ENCODE data around the gene MBNL1.

The MBNL1 gene

GRCh38 chr3:152339881-152340505 lies 71.3 kb downstream of the MBNL1 start:
- no peak overlapping the region for H3K27ac ChIP-seq (ENCODE audit: low read depth, low read length)
- no peak overlapping the region for H3K9ac ChIP-seq (ENCODE audit: low read depth in 1 of 2, low read length in 2 of 2)
- H3K4me1 ChIP-seq (ENCODE audit: control insufficient read depth in 1 of 2, insufficient read depth in 2 of 2, low read length in 2 of 2): peaks cover 0 to 5% of the 10 kb centered on the region in 2 donors
- H3K4me3 ChIP-seq (ENCODE audit: low read depth in 1 of 2, low read length in 2 of 2): no peak overlapping the region
- H3K9me3 ChIP-seq (ENCODE audit: control insufficient read depth in 1 of 2, low read length in 2 of 2): no peaks in the 10 kb centered on the region
- peaks cover 3 to 31% of the 10 kb centered on the region in 2 donors for H3K36me3 ChIP-seq (ENCODE audit: control insufficient read depth in 1 of 2, insufficient read depth in 2 of 2, low read length in 2 of 2)
- H3K27me3 ChIP-seq (ENCODE audit: control insufficient read depth in 1 of 2, insufficient read depth in 2 of 2, low read length in 2 of 2): no peaks in the 10 kb centered on the region

GRCh38 chr3:152345233-152345632 lies 76.5 kb downstream of the MBNL1 start:
- Histone ChIP-seq H3K27me3 (ENCODE audit: control insufficient read depth in 1 of 2, insufficient read depth in 2 of 2, low read length in 2 of 2) (no peaks in the 10 kb centered on the region), H3K4me1 (ENCODE audit: control insufficient read depth in 1 of 2, insufficient read depth in 2 of 2, low read length in 2 of 2) (peaks cover 3 to 22% of the 10 kb centered on the region in 2 donors), H3K4me3 (ENCODE audit: low read depth in 1 of 2, low read length in 2 of 2) (no peak overlapping the region), H3K9me3 (ENCODE audit: control insufficient read depth in 1 of 2, low read length in 2 of 2) (no peaks in the 10 kb centered on the region), H3K27ac (ENCODE audit: low read depth, low read length) (no peak overlapping the region), H3K9ac (ENCODE audit: low read depth in 1 of 2, low read length in 2 of 2) (no peak overlapping the region), H3K36me3 (ENCODE audit: control insufficient read depth in 1 of 2, insufficient read depth in 2 of 2, low read length in 2 of 2) (peaks cover 3 to 19% of the 10 kb centered on the region in 2 donors)

- Histone ChIP-seq H3K4me3 (ENCODE audit: low read depth in 1 of 2, low read length in 2 of 2) (no peak overlapping the region), H3K9me3 (ENCODE audit: control insufficient read depth in 1 of 2, low read length in 2 of 2) (no peaks in the 10 kb centered on the region), H3K36me3 (ENCODE audit: control insufficient read depth in 1 of 2, insufficient read depth in 2 of 2, low read length in 2 of 2) (peaks cover 3 to 14% of the 10 kb centered on the region in 2 donors), H3K27ac (ENCODE audit: low read depth, low read length) (no peak overlapping the region), H3K4me1 (ENCODE audit: control insufficient read depth in 1 of 2, insufficient read depth in 2 of 2, low read length in 2 of 2) (peaks cover 3 to 23% of the 10 kb centered on the region in 2 donors), H3K9ac (ENCODE audit: low read depth in 1 of 2, low read length in 2 of 2) (no peak overlapping the region), H3K27me3 (ENCODE audit: control insufficient read depth in 1 of 2, insufficient read depth in 2 of 2, low read length in 2 of 2) (no peaks in the 10 kb centered on the region)
Observed at GRCh38 chr3:152346058-152346457, 77.3 kb downstream of the MBNL1 start.

GRCh38 chr3:152346740-152347139 lies 78.0 kb downstream of the MBNL1 start:
- Histone ChIP-seq H3K27ac (ENCODE audit: low read depth, low read length) (no peak overlapping the region), H3K9me3 (ENCODE audit: control insufficient read depth in 1 of 2, low read length in 2 of 2) (no peaks in the 10 kb centered on the region), H3K9ac (ENCODE audit: low read depth in 1 of 2, low read length in 2 of 2) (no peak overlapping the region), H3K27me3 (ENCODE audit: control insufficient read depth in 1 of 2, insufficient read depth in 2 of 2, low read length in 2 of 2) (no peaks in the 10 kb centered on the region), H3K4me1 (ENCODE audit: control insufficient read depth in 1 of 2, insufficient read depth in 2 of 2, low read length in 2 of 2) (peaks cover 3 to 23% of the 10 kb centered on the region in 2 donors), H3K36me3 (ENCODE audit: control insufficient read depth in 1 of 2, insufficient read depth in 2 of 2, low read length in 2 of 2) (peaks cover 3 to 14% of the 10 kb centered on the region in 2 donors), H3K4me3 (ENCODE audit: low read depth in 1 of 2, low read length in 2 of 2) (no peak overlapping the region)

- Histone ChIP-seq H3K4me3 (ENCODE audit: low read depth in 1 of 2, low read length in 2 of 2) (no peak overlapping the region), H3K27ac (ENCODE audit: low read depth, low read length) (no peak overlapping the region), H3K36me3 (ENCODE audit: control insufficient read depth in 1 of 2, insufficient read depth in 2 of 2, low read length in 2 of 2) (peaks cover 0 to 9% of the 10 kb centered on the region in 2 donors), H3K4me1 (ENCODE audit: control insufficient read depth in 1 of 2, insufficient read depth in 2 of 2, low read length in 2 of 2) (peaks cover 3 to 23% of the 10 kb centered on the region in 2 donors), H3K9ac (ENCODE audit: low read depth in 1 of 2, low read length in 2 of 2) (no peak overlapping the region), H3K9me3 (ENCODE audit: control insufficient read depth in 1 of 2, low read length in 2 of 2) (no peaks in the 10 kb centered on the region), H3K27me3 (ENCODE audit: control insufficient read depth in 1 of 2, insufficient read depth in 2 of 2, low read length in 2 of 2) (no peaks in the 10 kb centered on the region)
Observed at GRCh38 chr3:152348436-152349177, 79.9 kb downstream of the MBNL1 start.

- Histone ChIP-seq H3K9ac (ENCODE audit: low read depth in 1 of 2, low read length in 2 of 2) (no peak overlapping the region), H3K4me3 (ENCODE audit: low read depth in 1 of 2, low read length in 2 of 2) (no peak overlapping the region), H3K36me3 (ENCODE audit: control insufficient read depth in 1 of 2, insufficient read depth in 2 of 2, low read length in 2 of 2) (peaks cover 0 to 5% of the 10 kb centered on the region in 2 donors), H3K27ac (ENCODE audit: low read depth, low read length) (no peak overlapping the region), H3K4me1 (ENCODE audit: control insufficient read depth in 1 of 2, insufficient read depth in 2 of 2, low read length in 2 of 2) (peaks cover 3 to 23% of the 10 kb centered on the region in 2 donors), H3K9me3 (ENCODE audit: control insufficient read depth in 1 of 2, low read length in 2 of 2) (no peaks in the 10 kb centered on the region), H3K27me3 (ENCODE audit: control insufficient read depth in 1 of 2, insufficient read depth in 2 of 2, low read length in 2 of 2) (no peaks in the 10 kb centered on the region)
Observed at GRCh38 chr3:152349392-152349791, 80.7 kb downstream of the MBNL1 start.

GRCh38 chr3:152350139-152350538 lies 81.4 kb downstream of the MBNL1 start:
- no peak overlapping the region for H3K4me3 ChIP-seq (ENCODE audit: low read depth in 1 of 2, low read length in 2 of 2)
- H3K27ac ChIP-seq (ENCODE audit: low read depth, low read length): no peak overlapping the region
- H3K9me3 ChIP-seq (ENCODE audit: control insufficient read depth in 1 of 2, low read length in 2 of 2): no peaks in the 10 kb centered on the region
- no peaks in the 10 kb centered on the region for H3K36me3 ChIP-seq (ENCODE audit: control insufficient read depth in 1 of 2, insufficient read depth in 2 of 2, low read length in 2 of 2)
- H3K9ac ChIP-seq (ENCODE audit: low read depth in 1 of 2, low read length in 2 of 2): no peak overlapping the region
- H3K27me3 ChIP-seq (ENCODE audit: control insufficient read depth in 1 of 2, insufficient read depth in 2 of 2, low read length in 2 of 2): no peaks in the 10 kb centered on the region
- peaks cover 3 to 23% of the 10 kb centered on the region in 2 donors for H3K4me1 ChIP-seq (ENCODE audit: control insufficient read depth in 1 of 2, insufficient read depth in 2 of 2, low read length in 2 of 2)

- H3K4me3 ChIP-seq (ENCODE audit: low read depth in 1 of 2, low read length in 2 of 2): no peak overlapping the region
- H3K36me3 ChIP-seq (ENCODE audit: control insufficient read depth in 1 of 2, insufficient read depth in 2 of 2, low read length in 2 of 2): no peaks in the 10 kb centered on the region
- H3K27ac ChIP-seq (ENCODE audit: low read depth, low read length): no peak overlapping the region
- no peaks in the 10 kb centered on the region for H3K27me3 ChIP-seq (ENCODE audit: control insufficient read depth in 1 of 2, insufficient read depth in 2 of 2, low read length in 2 of 2)
- no peaks in the 10 kb centered on the region for H3K9me3 ChIP-seq (ENCODE audit: control insufficient read depth in 1 of 2, low read length in 2 of 2)
- H3K9ac ChIP-seq (ENCODE audit: low read depth in 1 of 2, low read length in 2 of 2): no peak overlapping the region
- peaks cover 3 to 23% of the 10 kb centered on the region in 2 donors for H3K4me1 ChIP-seq (ENCODE audit: control insufficient read depth in 1 of 2, insufficient read depth in 2 of 2, low read length in 2 of 2)
Observed at GRCh38 chr3:152350776-152351175, 82.0 kb downstream of the MBNL1 start.

- H3K27ac ChIP-seq (ENCODE audit: low read depth, low read length): no peak overlapping the region
- peaks cover 3 to 20% of the 10 kb centered on the region in 2 donors for H3K4me1 ChIP-seq (ENCODE audit: control insufficient read depth in 1 of 2, insufficient read depth in 2 of 2, low read length in 2 of 2)
- H3K4me3 ChIP-seq (ENCODE audit: low read depth in 1 of 2, low read length in 2 of 2): no peak overlapping the region
Observed at GRCh38 chr3:152352554-152352953, 83.8 kb downstream of the MBNL1 start.

GRCh38 chr3:152353578-152353977 lies 84.8 kb downstream of the MBNL1 start:
- Histone ChIP-seq H3K4me3 (ENCODE audit: low read depth in 1 of 2, low read length in 2 of 2) (no peak overlapping the region), H3K9me3 (ENCODE audit: control insufficient read depth in 1 of 2, low read length in 2 of 2) (no peaks in the 10 kb centered on the region), H3K27me3 (ENCODE audit: control insufficient read depth in 1 of 2, insufficient read depth in 2 of 2, low read length in 2 of 2) (no peaks in the 10 kb centered on the region), H3K4me1 (ENCODE audit: control insufficient read depth in 1 of 2, insufficient read depth in 2 of 2, low read length in 2 of 2) (peaks cover 3 to 12% of the 10 kb centered on the region in 2 donors), H3K36me3 (ENCODE audit: control insufficient read depth in 1 of 2, insufficient read depth in 2 of 2, low read length in 2 of 2) (no peaks in the 10 kb centered on the region), H3K9ac (ENCODE audit: low read depth in 1 of 2, low read length in 2 of 2) (no peak overlapping the region), H3K27ac (ENCODE audit: low read depth, low read length) (no peak overlapping the region)

More at GRCh38 chr3:152352554-152352953, 83.8 kb downstream of the MBNL1 start:
- Histone ChIP-seq H3K9me3 (ENCODE audit: control insufficient read depth in 1 of 2, low read length in 2 of 2) (no peaks in the 10 kb centered on the region), H3K27me3 (ENCODE audit: control insufficient read depth in 1 of 2, insufficient read depth in 2 of 2, low read length in 2 of 2) (no peaks in the 10 kb centered on the region), H3K9ac (ENCODE audit: low read depth in 1 of 2, low read length in 2 of 2) (no peak overlapping the region), H3K36me3 (ENCODE audit: control insufficient read depth in 1 of 2, insufficient read depth in 2 of 2, low read length in 2 of 2) (no peaks in the 10 kb centered on the region)
